Liver (tissue), 9 donors: ENCODE results near the gene CHRNB2. TPM values are rescaled to one million over a fixed set of nuclear protein-coding genes. Genes with fewer than 3 reads are reported as not detected.

Source experiments
- DNase-seq: peaks from one replicate; pipeline ENCODE4 v3.0.0-alpha.2; 2017; ENCODE audit warnings: low spot score
- H3K27ac ChIP-seq, 2 donors: one replicate each; pipeline ENCODE4 v1.7.0; 2013; ENCODE audit warnings: inconsistent platforms in 2 of 2, low read length in 2 of 2, control low read depth in 1 of 2, low read depth in 1 of 2, mild to moderate bottlenecking in 1 of 2
- H3K27me3 ChIP-seq, 4 donors: one replicate each; pipeline versions ENCODE4 v1.6.1 to v1.7.0; 2013; ENCODE audit warnings: low read length in 3 of 4, inconsistent platforms in 1 of 4, mild to moderate bottlenecking in 1 of 4, moderate library complexity in 1 of 4; ENCODE audit not compliant: control insufficient read depth in 4 of 4, insufficient read depth in 4 of 4
- H3K36me3 ChIP-seq, 4 donors: one replicate each; pipeline versions ENCODE4 v1.6.1 to v1.7.0; 2013; ENCODE audit warnings: low read length in 3 of 4, mild to moderate bottlenecking in 3 of 4, low read depth in 1 of 4, moderate library complexity in 1 of 4; ENCODE audit not compliant: control insufficient read depth in 4 of 4, insufficient read depth in 3 of 4
- H3K4me1 ChIP-seq, 4 donors: one replicate each; pipeline versions ENCODE4 v1.6.1 to v1.7.0; 2013; ENCODE audit warnings: low read length in 3 of 4, mild to moderate bottlenecking in 3 of 4, moderate library complexity in 1 of 4; ENCODE audit not compliant: control insufficient read depth in 4 of 4, insufficient read depth in 4 of 4
- H3K4me3 ChIP-seq, 3 donors: one replicate each; pipeline versions ENCODE4 v1.6.1 to v1.7.0; 2013; ENCODE audit warnings: low read length in 3 of 3, control low read depth in 1 of 3, low read depth in 1 of 3, mild to moderate bottlenecking in 1 of 3
- H3K9ac ChIP-seq, 2 donors: one replicate each; pipeline ENCODE4 v1.7.0; 2013; ENCODE audit warnings: low read length in 2 of 2, mild to moderate bottlenecking in 2 of 2, moderate library complexity in 2 of 2, control low read depth in 1 of 2, low read depth in 1 of 2
- H3K9me3 ChIP-seq, 4 donors: one replicate each; pipeline versions ENCODE4 v1.6.1 to v1.7.0; 2013; ENCODE audit warnings: low read length in 3 of 4; ENCODE audit not compliant: control insufficient read depth in 4 of 4
- ATF3 ChIP-seq: IDR thresholded peaks from 2 replicates; pipeline ENCODE4 v1.6.1; 2016; ENCODE audit warnings: antibody characterized with exemption
- CTCF ChIP-seq: fragments of 150-350 bp; IDR thresholded peaks from 2 replicates; pipeline ENCODE4 v1.5.1; 2017; ENCODE audit warnings: improper control_type of control experiment, low read depth, low read length; ENCODE audit not compliant: missing input control
- EGR1 ChIP-seq, 2 donors: IDR thresholded peaks; 2 replicates each; pipeline ENCODE4 v1.6.1; 2016 to 2018; ENCODE audit warnings: antibody characterized with exemption in 2 of 2, low read depth in 2 of 2
- FOXA1 ChIP-seq: IDR thresholded peaks from 2 replicates; pipeline ENCODE4 v1.6.1; 2016; ENCODE audit warnings: antibody characterized with exemption
- FOXA2 ChIP-seq: IDR thresholded peaks from 2 replicates; pipeline ENCODE4 v1.6.1; 2016; ENCODE audit warnings: antibody characterized with exemption
- GABPA ChIP-seq, 2 donors: IDR thresholded peaks in 1 of 2; conservative IDR thresholded peaks in 1 of 2; 2 replicates each; pipeline ENCODE4 v1.6.1; 2016; ENCODE audit warnings: antibody characterized with exemption in 2 of 2, mild to moderate bottlenecking in 1 of 2, moderate library complexity in 1 of 2
- HNF4A ChIP-seq, 2 donors: conservative IDR thresholded peaks; 2 replicates each; pipeline ENCODE4 v1.6.1; 2016; ENCODE audit warnings: antibody characterized with exemption in 2 of 2, mild to moderate bottlenecking in 2 of 2
- HNF4G ChIP-seq: IDR thresholded peaks from 2 replicates; pipeline ENCODE4 v1.6.1; 2016; ENCODE audit warnings: antibody characterized with exemption
- JUND ChIP-seq, 2 donors: IDR thresholded peaks; 2 replicates each; pipeline ENCODE4 v1.6.1; 2016; ENCODE audit warnings: antibody characterized with exemption in 2 of 2
- MAX ChIP-seq: IDR thresholded peaks from 2 replicates; pipeline ENCODE4 v1.6.1; 2016; ENCODE audit warnings: antibody characterized with exemption
- NR2F2 ChIP-seq: IDR thresholded peaks from 2 replicates; pipeline ENCODE4 v1.6.1; 2016; ENCODE audit warnings: antibody characterized with exemption
- RAD21 ChIP-seq, 2 donors: IDR thresholded peaks; 2 replicates each; pipeline ENCODE4 v1.6.1; 2016; ENCODE audit warnings: antibody characterized with exemption in 2 of 2, mild to moderate bottlenecking in 2 of 2
- REST ChIP-seq: IDR thresholded peaks from 2 replicates; pipeline ENCODE4 v1.6.1; 2016; ENCODE audit warnings: antibody characterized with exemption, mild to moderate bottlenecking
- RXRA ChIP-seq, 2 donors: IDR thresholded peaks; 2 replicates each; pipeline ENCODE4 v1.6.1; 2017 to 2018; ENCODE audit warnings: antibody characterized with exemption in 2 of 2, mild to moderate bottlenecking in 1 of 2
- SP1 ChIP-seq: IDR thresholded peaks from 2 replicates; pipeline ENCODE4 v1.6.1; 2018; ENCODE audit warnings: antibody characterized with exemption, mild to moderate bottlenecking
- TAF1 ChIP-seq: conservative IDR thresholded peaks from 2 replicates; pipeline ENCODE4 v1.6.1; 2016; ENCODE audit warnings: antibody characterized with exemption, mild to moderate bottlenecking
- YY1 ChIP-seq: IDR thresholded peaks from 2 replicates; pipeline ENCODE4 v1.6.1; 2016; ENCODE audit warnings: antibody characterized with exemption, mild to moderate bottlenecking
- ZBTB33 ChIP-seq: IDR thresholded peaks from 2 replicates; pipeline ENCODE4 v1.6.1; 2016; ENCODE audit warnings: antibody characterized with exemption
- WGBS: extraction: QIAGEN DNeasy Blood & Tissue Kit; methylation state at CpG from one replicate; pipeline ENCODE4 v1.1.7; 2013; 5-methylcytosine and 5-hydroxymethylcytosine counted together
- polyA plus RNA-seq, 2 donors: library from polyadenylated mRNA; stranded (reverse) in 1 of 2; unstranded in 1 of 2; fragments of 200-250 nt in 1 of 2; fragments of >200 nt in 1 of 2; fragmentation: Nextera tagmentation in 1 of 2; extraction: Ambion mirVana in 1 of 2; gene quantifications; one replicate each; pipeline versions ENCODE4 v1.2.1 to v1.2.3, GENCODE V29; 2013 to 2015
- total RNA-seq, 2 donors: library from RNA; depleted of rRNA; stranded (reverse); fragments of >200 nt; gene quantifications; one replicate each; pipeline ENCODE4 v1.2.3, GENCODE V29; 2014
- donor health status: healthy.
- donor health status: healthy.
- donor health status: healthy.
- donor health status: healthy.
- donor health status: healthy.

Gene CHRNB2
- total and polyA plus RNA-seq, 4 donors, result under 0.01 to 0.06 (median 0.01) TPM; not detected in 1

GRCh38 chr1:154559466-154560044 is 8.0 kb upstream of the CHRNB2 start:
- Histone ChIP-seq H3K4me1 (peaks cover 2 to 31% (median 23%) of the 10 kb centered on the region in 4 donors), H3K9ac (peak overlapping the region; percentile 58 to 81), H3K9me3 (no peaks in the 10 kb centered on the region), H3K27ac (peak overlapping the region; percentile 88 to 95), H3K36me3 (peaks cover 5 to 12% (median 10%) of the 10 kb centered on the region in 4 donors), H3K27me3 (no peaks in the 10 kb centered on the region), H3K4me3 (peak overlapping the region; percentile 69 to 86 (median 77))
- WGBS, result 8% methylated on average over 13 of the region's 13 CpGs
- DNase-seq, result peak; percentile 81
- peak; percentile 51 for TF ChIP-seq REST
- TF ChIP-seq ATF3, result no peak
- TF ChIP-seq RAD21 (IDR thresholded peaks at IDR 0.05), result peak; percentile 97
- TF ChIP-seq CTCF, result peak; percentile 96
- no peak for TF ChIP-seq SP1
- TF ChIP-seq ZBTB33, result no peak
- no peak for TF ChIP-seq YY1
- no peak for TF ChIP-seq HNF4G
- peak; percentile 21 for TF ChIP-seq NR2F2
- no peak for TF ChIP-seq FOXA2
- peak in 1 of 2 donors; percentile 7 for TF ChIP-seq RXRA (IDR thresholded peaks at IDR 0.05)
- peak in 1 of 2 donors; percentile 41 for TF ChIP-seq JUND (IDR thresholded peaks at IDR 0.05)
- peak in 1 of 2 donors; percentile 36 for TF ChIP-seq HNF4A (conservative IDR thresholded peaks at IDR 0.05)
- no peak for TF ChIP-seq GABPA (IDR thresholded peaks at IDR 0.05 in 1 of 2, conservative IDR thresholded peaks at IDR 0.05 in 1 of 2)
- no peak for TF ChIP-seq EGR1 (IDR thresholded peaks at IDR 0.05; ENCODE audit: low read depth in 2 of 2)

- Histone ChIP-seq H3K27me3 (peaks cover 0 to 6% (median 3%) of the 10 kb centered on the region in 4 donors), H3K4me1 (peaks cover 3 to 10% (median 7%) of the 10 kb centered on the region in 4 donors), H3K36me3 (no peaks in the 10 kb centered on the region), H3K9ac (no peak overlapping the region), H3K4me3 (no peak overlapping the region), H3K27ac (no peak overlapping the region), H3K9me3 (no peaks in the 10 kb centered on the region)
- DNase-seq, result no peak
- 88% methylated on average over 6 of the region's 6 CpGs for WGBS
- TF ChIP-seq FOXA2 (no peak), RXRA (IDR thresholded peaks at IDR 0.05) (no peak), ATF3 (no peak), FOXA1 (no peak), TAF1 (no peak), GABPA (IDR thresholded peaks at IDR 0.05 in 1 of 2, conservative IDR thresholded peaks at IDR 0.05 in 1 of 2) (no peak), MAX (no peak), NR2F2 (no peak), HNF4G (no peak), ZBTB33 (no peak)
Observed at GRCh38 chr1:154565876-154566275, 1.7 kb upstream of the CHRNB2 start.
